Esophagus squamous epithelium (tissue), 5 donors: Measurements from ENCODE around the gene FBXO2. TPM values are rescaled to one million over a fixed set of nuclear protein-coding genes. Genes with fewer than 3 reads are reported as not detected.

ENCODE experiments used
- DNase-seq: peaks from one replicate; lab custom pipeline; 2025; lab: John Stamatoyannopoulos, UW
- H3K27ac ChIP-seq, 4 donors: fragments of 200-600 bp; sonication (generic); one replicate each; pipeline ENCODE4 v1.5.1; 2016 to 2019; ENCODE audit warnings: mild to moderate bottlenecking in 1 of 4
- H3K27me3 ChIP-seq, 4 donors: fragments of 200-600 bp; sonication (generic); 1 replicate in 3 of 4; 2 replicates in 1 of 4; pipeline versions ENCODE4 v1.5.1 to v1.6.0; 2017 to 2021; ENCODE audit warnings: antibody characterized with exemption in 1 of 4
- H3K36me3 ChIP-seq, 3 donors: fragments of 200-600 bp; sonication (generic); one replicate each; pipeline ENCODE4 v1.5.1; 2016 to 2019
- H3K4me1 ChIP-seq, 3 donors: fragments of 200-600 bp; sonication (generic); one replicate each; pipeline ENCODE4 v1.5.1; 2017 to 2019
- H3K4me3 ChIP-seq, 4 donors: fragments of 200-600 bp; sonication (generic); 1 replicate in 3 of 4; 2 replicates in 1 of 4; pipeline ENCODE4 v1.5.1; 2016 to 2019; ENCODE audit warnings: mild to moderate bottlenecking in 2 of 4, moderate library complexity in 1 of 4
- H3K9me3 ChIP-seq, 3 donors: fragments of 200-600 bp; sonication (generic); one replicate each; pipeline ENCODE4 v1.5.1; 2016 to 2019
- CTCF ChIP-seq, 6 experiments: fragments of 450-650 bp in 4 of 6; fragments of 200-600 bp in 2 of 6; sonication (generic) in 2 of 6; IDR thresholded peaks; one replicate each; pipeline ENCODE4 v1.5.1; 2016 to 2019; ENCODE audit warnings: antibody characterized with exemption in 6 of 6, mild to moderate bottlenecking in 4 of 6, moderate library complexity in 4 of 6
- POLR2A ChIP-seq, 4 donors: fragments of 450-650 bp; IDR thresholded peaks; one replicate each; pipeline ENCODE4 v1.6.1; 2017; ENCODE audit warnings: antibody characterized with exemption in 4 of 4, mild to moderate bottlenecking in 4 of 4, moderate library complexity in 3 of 4
- WGBS, 2 donors: methylation state at CpG; one replicate each; pipeline ENCODE4 v1.1.5; 2018; 5-methylcytosine and 5-hydroxymethylcytosine counted together
- intact Hi-C: fragments of 100-400 bp; cut with DNase I; formaldehyde crosslinking; loops from one replicate; pipeline ENCODE4 v1.15.0; 2022
- total RNA-seq, 4 donors: library from RNA; depleted of rRNA; stranded (reverse); fragments of >200 nt; gene quantifications; one replicate each; pipeline ENCODE4 v1.1.0, GENCODE V29; 2016
- donor health status: DM: yes; HTN: yes; CAD: no.

FBXO2 gene
- total RNA-seq, 4 donors from 2014 or later = 2.6 to 13.6 (median 8.0) TPM

GRCh38 chr1:11700601-11701467, 46.6 kb upstream of the FBXO2 start:
- DNase-seq = no peak
- Histone ChIP-seq H3K9me3 (no peaks in the 10 kb centered on the region), H3K36me3 (no peaks in the 10 kb centered on the region), H3K27me3 (peaks cover 0 to 93% (median 0%) of the 10 kb centered on the region in 4 donors), H3K4me1 (peaks cover 6 to 13% (median 10%) of the 10 kb centered on the region in 3 donors), H3K4me3 (peak overlapping the region in 1 of 4 donors; percentile 28), H3K27ac (no peak overlapping the region)
- intact Hi-C loops = no loop called here
- WGBS, 2 donors = 60 to 65% methylated on average over 14 to 17 of the region's 34 CpGs
- TF ChIP-seq POLR2A (IDR thresholded peaks at IDR 0.05) (no peak), CTCF (IDR thresholded peaks at IDR 0.05) (no peak)

GRCh38 chr1:11697893-11698210, 43.6 kb upstream of the FBXO2 start:
- no peak overlapping the region for H3K27ac ChIP-seq
- TF ChIP-seq POLR2A (IDR thresholded peaks at IDR 0.05) = no peak
- TF ChIP-seq CTCF (IDR thresholded peaks at IDR 0.05) = no peak
- intact Hi-C loops = no loop called here
- WGBS, 2 donors = 65 to 72% methylated on average over 2 to 5 of the region's 5 CpGs
- H3K4me3 ChIP-seq = no peak overlapping the region
- no peaks in the 10 kb centered on the region for H3K9me3 ChIP-seq
- H3K27me3 ChIP-seq = peaks cover 0 to 93% (median 3%) of the 10 kb centered on the region in 4 donors
- H3K4me1 ChIP-seq = peaks cover 9 to 21% (median 15%) of the 10 kb centered on the region in 3 donors
- no peaks in the 10 kb centered on the region for H3K36me3 ChIP-seq
- DNase-seq = no peak

DNA sequence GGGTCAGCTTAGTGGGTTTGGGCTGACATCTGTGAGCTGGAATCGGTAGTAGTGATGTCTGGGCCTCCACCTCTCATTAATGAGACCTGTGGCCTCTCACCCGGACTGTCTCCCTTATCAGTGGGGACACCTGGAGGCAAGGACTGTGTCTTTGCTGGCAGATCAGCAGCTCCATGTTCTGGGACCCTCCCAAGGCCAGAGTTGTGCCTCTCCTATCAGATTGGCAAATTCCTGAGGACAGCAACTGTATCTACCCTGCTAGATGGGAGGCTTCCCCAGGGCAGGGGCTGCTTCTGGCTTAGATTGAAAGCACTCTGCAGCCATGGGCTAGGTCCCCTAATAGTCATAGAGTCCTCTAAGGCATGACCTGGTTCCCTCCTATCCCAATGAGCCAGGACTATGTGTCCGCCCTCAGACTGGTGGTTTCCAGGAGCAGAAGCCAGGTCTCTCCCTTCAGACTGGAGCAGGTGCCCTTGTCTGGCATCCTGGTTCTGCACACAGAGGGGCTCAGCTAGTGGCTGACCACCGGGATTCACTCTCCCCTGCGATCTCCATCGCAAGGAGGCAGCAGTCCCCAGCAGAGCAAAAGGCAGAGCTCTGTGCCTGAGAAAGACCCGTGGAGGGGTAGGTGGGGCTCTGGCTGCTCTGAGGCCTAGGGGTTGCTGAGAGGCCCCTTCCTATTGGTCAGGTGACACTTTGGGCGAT, 43.1 kb upstream of the FBXO2 start:
- Histone ChIP-seq H3K9me3 (no peaks in the 10 kb centered on the region), H3K4me1 (peaks cover 11 to 26% (median 17%) of the 10 kb centered on the region in 3 donors), H3K27me3 (peaks cover 2 to 95% (median 5%) of the 10 kb centered on the region in 4 donors), H3K4me3 (no peak overlapping the region), H3K36me3 (no peaks in the 10 kb centered on the region), H3K27ac (no peak overlapping the region)
- intact Hi-C loops = no loop called here
- TF ChIP-seq POLR2A (IDR thresholded peaks at IDR 0.05) (no peak), CTCF (IDR thresholded peaks at IDR 0.05) (no peak)
- WGBS, 2 donors = 40 to 68% methylated on average over 1 to 8 of the region's 8 CpGs
- DNase-seq = no peak

- H3K4me3 ChIP-seq = no peak overlapping the region
- WGBS, 2 donors = 74% methylated on average over 5 to 6 of the region's 6 CpGs
- peaks cover 17 to 29% (median 19%) of the 10 kb centered on the region in 3 donors for H3K4me1 ChIP-seq
- H3K27me3 ChIP-seq = peaks cover 8 to 96% (median 16%) of the 10 kb centered on the region in 4 donors
- no peaks in the 10 kb centered on the region for H3K9me3 ChIP-seq
- no peak for DNase-seq
- TF ChIP-seq CTCF (IDR thresholded peaks at IDR 0.05) (no peak), POLR2A (IDR thresholded peaks at IDR 0.05) (no peak)
- H3K27ac ChIP-seq = no peak overlapping the region
- intact Hi-C loops = no loop called here
- H3K36me3 ChIP-seq = no peaks in the 10 kb centered on the region
These were observed 41.6 kb upstream of the FBXO2 start for GRCh38 chr1:11695861-11696260.

DNA sequence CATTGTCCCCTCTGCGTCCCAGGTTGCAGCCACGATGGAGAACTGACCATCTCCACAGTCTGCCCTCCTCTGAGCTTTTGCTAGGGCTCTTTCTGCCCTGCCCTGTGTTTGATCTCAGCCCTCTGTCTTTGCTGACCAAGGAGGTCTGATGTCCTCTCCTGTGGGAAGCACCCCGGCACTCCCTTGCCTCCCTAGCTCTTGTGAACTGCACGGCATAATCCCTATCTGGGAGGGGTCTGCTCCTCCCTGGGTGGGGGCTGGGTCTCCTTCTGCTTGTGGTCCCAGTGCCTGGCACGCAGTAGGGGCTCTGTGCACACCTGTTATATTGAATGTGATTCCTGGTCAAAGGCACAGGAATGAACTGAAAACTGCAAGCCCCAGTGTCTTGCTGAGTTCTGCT, 39.7 kb upstream of the FBXO2 start:
- TF ChIP-seq CTCF (IDR thresholded peaks at IDR 0.05) = no peak
- TF ChIP-seq POLR2A (IDR thresholded peaks at IDR 0.05) = no peak
- WGBS, 2 donors = 60 to 70% methylated on average over 2 to 5 of the region's 5 CpGs
- no peak overlapping the region for H3K27ac ChIP-seq
- peaks cover 18 to 96% (median 23%) of the 10 kb centered on the region in 4 donors for H3K27me3 ChIP-seq
- no peak overlapping the region for H3K4me3 ChIP-seq
- peaks cover 22 to 36% (median 26%) of the 10 kb centered on the region in 3 donors for H3K4me1 ChIP-seq
- DNase-seq = no peak
- no peaks in the 10 kb centered on the region for H3K9me3 ChIP-seq
- intact Hi-C loops = no loop called here
- H3K36me3 ChIP-seq = no peaks in the 10 kb centered on the region
